ENCODE measurements around the gene LCN10.

LCN10 gene

GRCh38 chr9:136754059-136754572 is 11.4 kb upstream of the LCN10 start:
- DNase-seq, result no peak

GRCh38 chr9:136753371-136754058 is 10.8 kb upstream of the LCN10 start:
- DNase-seq, result no peak

DNA sequence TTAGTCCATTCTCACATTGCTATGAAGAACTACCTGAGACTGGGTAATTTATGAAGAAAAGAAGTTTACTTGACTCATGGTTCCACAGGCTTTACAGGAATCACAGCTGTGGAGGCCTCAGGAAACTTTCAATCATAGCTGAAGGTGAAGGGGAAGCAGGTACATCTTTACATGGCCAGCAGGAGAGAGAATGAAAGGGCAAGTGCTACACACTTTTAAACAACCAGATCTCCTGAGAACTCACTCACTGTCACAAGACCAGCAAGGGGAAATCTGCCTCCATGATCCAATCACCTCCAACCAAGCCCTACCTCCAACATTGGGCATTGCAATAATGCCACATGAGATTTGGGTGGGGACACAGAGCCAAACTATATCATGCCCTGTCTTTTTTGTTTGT is 9.1 kb upstream of the LCN10 start:
- no peak for DNase-seq

DNA sequence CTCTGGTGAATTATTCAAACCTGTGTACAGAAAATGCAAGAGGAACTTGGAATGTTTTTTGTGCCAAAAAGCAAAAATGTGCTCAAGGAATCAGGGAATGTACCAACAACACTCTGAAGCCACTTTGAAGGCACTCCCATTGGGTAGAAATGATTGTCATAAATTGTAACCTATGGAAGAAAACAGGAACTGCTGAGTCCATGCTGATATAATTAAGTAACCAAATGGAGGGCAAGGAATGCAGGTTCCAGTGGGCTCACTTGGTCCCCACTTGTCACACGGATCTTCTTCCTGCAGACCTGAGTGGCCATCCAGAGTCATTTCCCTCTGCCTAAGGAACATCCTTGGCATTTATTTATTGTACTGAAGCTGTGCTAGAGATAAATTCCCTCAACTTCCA is 8.5 kb upstream of the LCN10 start:
- DNase-seq, result no peak

DNA sequence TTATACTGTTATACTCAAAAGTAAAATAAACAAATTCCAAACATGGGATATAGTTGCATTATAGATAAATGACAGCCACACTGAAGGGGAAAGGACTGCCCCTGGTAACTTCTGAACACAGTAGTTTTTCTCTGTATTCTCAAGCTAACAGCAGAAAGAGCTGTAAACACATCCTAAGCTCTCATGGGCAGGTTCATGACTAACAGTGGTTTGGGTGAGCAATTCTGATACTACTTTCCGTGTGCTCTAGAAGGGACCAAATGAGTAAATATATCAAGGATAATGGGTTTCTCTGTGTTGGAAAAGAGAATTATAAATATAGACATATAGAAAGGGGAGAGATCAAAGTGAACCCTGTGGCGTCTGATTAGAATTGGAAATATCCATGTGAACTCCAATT is 7.8 kb upstream of the LCN10 start:
- DNase-seq, result no peak

- DNase-seq, result no peak
Observed at GRCh38 chr9:136748666-136749611, 6.2 kb upstream of the LCN10 start.

- no peak for DNase-seq
Observed at GRCh38 chr9:136748201-136748600, 5.5 kb upstream of the LCN10 start, which contains the start of gene LCN6. TSS of gene LCN6 (minus strand) at chr9:136748525. CDS start at chr9:136748483, 42 bp downstream.

DNA sequence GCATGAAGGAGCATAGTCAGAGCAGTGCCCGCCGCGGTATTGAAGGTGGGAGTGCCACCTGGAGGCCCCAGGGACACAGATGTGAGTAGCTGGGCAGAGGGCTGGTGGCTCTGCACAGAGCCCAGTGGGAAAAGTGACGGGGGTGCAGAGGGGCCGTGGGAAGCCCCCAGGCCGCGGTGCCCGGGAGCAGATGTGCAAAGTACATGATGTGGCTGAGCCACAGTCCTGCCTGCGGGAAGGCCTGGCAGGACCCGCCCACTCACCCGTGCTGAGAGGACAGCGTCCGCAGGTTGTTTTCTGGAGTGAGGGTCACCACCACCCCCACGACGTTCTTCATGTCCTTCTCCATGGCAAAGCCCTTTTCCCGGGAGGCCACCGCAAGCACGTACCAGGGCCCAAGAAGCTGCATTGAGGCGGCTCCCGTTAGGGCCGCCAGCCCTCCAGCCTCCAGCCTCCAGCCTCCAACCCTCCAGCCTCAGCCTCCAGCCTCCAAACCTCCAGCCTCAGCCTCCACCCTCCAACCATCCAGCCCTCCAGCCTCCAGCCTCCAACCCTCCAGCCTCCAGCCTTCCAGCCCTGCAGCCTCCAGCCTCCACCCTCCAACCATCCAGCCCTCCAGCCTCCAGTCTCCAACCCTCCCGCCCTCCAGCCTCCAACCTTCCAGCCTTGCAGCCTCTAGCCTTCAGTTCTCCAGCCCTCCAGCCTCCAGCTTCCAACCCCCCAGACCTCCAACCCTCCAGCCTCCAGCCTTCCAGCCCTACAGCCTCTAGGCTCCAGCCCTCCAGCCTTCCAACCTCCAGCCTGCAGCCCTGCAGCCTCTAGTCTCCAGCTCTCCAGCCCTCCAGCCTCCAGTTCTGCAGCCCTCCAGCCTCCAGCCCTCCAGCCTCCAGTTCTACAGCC is 4.7 kb upstream of the LCN10 start:
- DNase-seq, result no peak

DNA sequence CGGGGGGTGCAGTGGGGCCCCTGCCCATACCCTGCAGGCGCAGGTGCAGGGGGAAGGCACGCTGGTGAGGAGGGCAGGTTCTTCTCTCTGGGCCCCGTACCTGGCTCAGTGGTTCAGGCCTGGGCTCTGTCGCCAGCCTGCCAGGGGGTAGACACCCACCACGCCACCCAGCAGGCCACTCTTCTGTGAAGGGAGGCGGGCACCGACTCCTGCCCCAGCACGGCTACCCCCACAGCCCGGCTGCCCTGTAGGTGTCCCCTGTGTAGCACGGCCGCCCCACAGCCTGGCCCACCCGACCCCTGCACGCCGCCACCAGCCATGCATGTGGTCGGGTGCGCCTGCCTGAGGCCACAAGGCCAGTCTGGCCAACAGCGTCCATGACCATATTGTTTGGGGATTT is 3.9 kb upstream of the LCN10 start:
- DNase-seq, result no peak

- DNase-seq, result no peak
Observed at GRCh38 chr9:136746155-136746490, 3.4 kb upstream of the LCN10 start.

- no peak for DNase-seq
Observed at GRCh38 chr9:136745389-136746154, 2.8 kb upstream of the LCN10 start.

DNA sequence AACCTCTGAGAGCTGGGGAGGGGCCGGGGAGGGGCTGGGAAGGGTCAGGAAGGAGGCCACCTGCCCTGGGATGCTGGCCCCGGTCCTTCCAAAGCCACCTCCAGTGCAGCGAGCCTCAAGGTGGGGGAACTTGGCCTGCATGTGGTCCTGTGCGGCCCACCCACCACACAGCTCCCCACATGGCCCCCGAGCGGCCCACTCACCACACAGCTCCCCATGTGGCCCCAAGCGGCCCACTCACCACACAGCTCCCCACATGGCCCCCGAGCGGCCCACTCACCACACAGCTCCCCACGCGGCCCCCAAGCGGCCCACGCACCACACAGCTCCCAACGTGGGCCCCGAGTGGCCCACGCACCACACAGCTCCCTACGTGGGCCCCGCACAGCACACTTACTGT is 2.0 kb upstream of the LCN10 start:
- no peak for DNase-seq

- DNase-seq, result no peak
Observed at GRCh38 chr9:136743639-136744211, 985 bp upstream of the LCN10 start.

GRCh38 chr9:136741883-136742571 is 713 bp downstream of the LCN10 start:
- DNase-seq, result no peak

DNA sequence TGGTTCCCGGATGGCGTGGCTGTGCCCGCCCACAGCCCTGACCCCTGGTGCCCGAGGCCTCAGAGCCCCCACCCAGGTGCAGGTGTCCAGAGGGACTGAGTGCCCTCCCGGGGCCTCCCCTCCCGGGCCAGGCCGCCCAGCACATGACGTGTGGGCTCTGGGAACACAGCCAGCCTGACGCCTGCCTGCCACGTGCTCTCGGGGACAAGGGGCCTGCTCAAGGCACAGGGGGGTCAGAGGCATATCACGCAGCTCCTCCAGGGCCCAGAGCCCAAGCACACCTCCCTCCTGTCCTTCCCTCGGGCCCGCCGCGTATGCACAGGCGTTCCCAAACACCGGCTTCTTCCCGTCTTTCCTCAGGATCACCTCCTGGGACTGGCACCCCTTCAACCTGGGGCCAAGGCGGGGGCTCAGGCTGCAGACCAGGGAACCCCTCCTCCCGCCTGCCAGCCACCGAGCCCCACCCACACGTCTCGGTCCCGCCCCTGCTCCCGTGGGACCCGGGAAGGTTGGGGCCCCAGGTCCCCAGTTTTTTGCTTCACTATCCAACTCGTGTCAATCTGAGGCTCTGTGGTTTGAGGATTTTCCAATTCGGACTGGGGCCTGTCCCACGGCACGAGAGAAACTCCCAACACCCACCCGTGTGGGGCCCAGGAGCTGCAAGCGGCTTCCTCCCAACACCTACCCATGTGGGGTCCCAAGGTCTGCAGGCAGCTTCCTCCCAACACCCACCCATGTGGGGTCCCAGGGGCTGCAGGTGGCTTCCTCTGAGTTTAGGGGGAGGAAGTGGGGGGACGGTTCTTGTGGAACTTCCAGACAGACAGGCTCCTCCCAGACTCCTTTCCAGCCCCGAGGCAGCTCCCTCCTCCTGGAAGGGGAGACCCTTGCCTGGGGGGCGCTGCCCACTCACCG is 1.5 kb downstream of the LCN10 start:
- no peak for DNase-seq

DNA sequence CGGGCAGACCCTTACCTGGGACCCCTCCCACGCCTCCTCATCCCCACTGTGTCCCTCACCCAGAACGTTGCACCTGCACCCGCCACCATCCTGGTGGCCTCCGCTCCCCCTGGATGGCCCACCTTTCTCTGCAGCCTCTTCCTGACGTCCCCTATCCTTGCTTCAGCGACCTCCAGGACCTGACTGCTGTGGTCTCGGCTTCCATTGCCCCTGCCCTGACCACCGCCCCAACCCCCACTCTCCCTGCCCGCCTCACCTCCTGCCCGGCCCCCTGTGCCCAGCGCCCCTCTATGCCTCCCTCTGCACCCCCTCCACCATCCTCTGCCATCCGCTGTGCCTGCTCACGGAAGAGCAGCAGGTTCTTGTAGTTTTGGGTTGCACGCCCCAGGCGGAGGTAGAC is 2.2 kb downstream of the LCN10 start:
- DNase-seq, result no peak

- no peak for DNase-seq
Observed at GRCh38 chr9:136740069-136740468, 2.7 kb downstream of the LCN10 start.

DNA sequence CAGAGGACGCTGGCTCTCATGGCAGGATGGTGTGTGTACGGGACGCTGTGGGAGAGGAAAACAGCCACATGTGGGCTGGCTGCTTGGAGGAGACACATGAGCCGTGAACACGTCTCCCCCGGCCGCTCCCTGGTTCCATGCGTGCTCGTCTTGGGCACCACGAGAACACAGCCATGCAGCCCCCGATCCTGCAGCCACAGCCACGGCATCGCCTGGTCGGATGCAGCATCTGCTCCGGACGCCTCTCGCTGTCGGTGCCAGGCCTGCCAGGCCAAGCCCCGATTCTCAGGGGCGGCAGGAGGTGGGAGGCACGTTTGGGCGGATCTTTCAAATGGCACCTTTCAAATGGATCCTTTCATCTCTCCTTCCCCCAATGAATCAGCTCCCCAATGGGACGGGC is 3.2 kb downstream of the LCN10 start:
- no peak for DNase-seq

- DNase-seq, result no peak
Observed at GRCh38 chr9:136738960-136739359, 3.8 kb downstream of the LCN10 start.
